Measurements from ENCODE around the gene IL17RB. TPM values are rescaled to one million over a fixed set of nuclear protein-coding genes. Genes with fewer than 3 reads are reported as not detected.

IL17RB gene
- total and polyA plus RNA-seq, 2 of the 8 experiments (the other 6 are each of a cell fraction or from before 2014, with no cell fraction given): 7.0 to 24.6 TPM

DNA sequence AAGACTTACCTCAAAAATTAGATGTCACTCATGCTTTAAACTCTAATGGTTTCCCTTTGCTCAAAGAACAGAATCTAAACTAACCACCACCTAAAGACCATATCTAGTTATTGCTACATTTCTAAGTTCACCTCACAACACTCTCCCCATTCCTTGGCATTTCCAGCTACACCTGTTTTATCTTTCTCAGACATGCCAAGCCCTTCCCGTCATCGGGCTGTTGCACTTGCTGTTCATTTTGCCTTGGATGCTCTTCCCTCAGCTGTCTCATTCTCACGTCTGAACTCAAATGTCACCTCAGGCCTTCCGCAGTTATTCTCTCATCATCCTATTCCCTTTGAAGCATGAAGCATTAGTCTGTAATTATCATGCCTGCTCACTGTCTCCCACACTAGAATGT, 36.6 kb downstream of the IL17RB start (continued):
- TF ChIP-seq FOSL1 (IDR thresholded peaks at IDR 0.05; ENCODE audit: insufficient read depth, low read depth, low read length) (no peak), KDM5A (IDR thresholded peaks at IDR 0.05; ENCODE audit: low read length) (no peak), CHD1 (IDR thresholded peaks at IDR 0.05; ENCODE audit: low read depth, low read length) (no peak), MAFK (IDR thresholded peaks at IDR 0.05; ENCODE audit: low read depth, low read length) (no peak), KDM1A (IDR thresholded peaks at IDR 0.05; ENCODE audit: borderline replicate concordance, low read length) (no peak), RAD21 (IDR thresholded peaks at IDR 0.05 in 1 of 2, conservative IDR thresholded peaks at IDR 0.05 in 1 of 2; ENCODE audit: low read depth in 2 of 2, low read length in 2 of 2) (no peak), YY1 (IDR thresholded peaks at IDR 0.05; ENCODE audit: low read depth, low read length) (no peak)
